ENCODE results near the gene PAM. TPM values are rescaled to one million over a fixed set of nuclear protein-coding genes. Genes with fewer than 3 reads are reported as not detected.
"Not testable (repeated sequence)": the region's sequence is repeated elsewhere in the genome, so short reads cannot be mapped to it uniquely, and the experiment has no call there.

The PAM gene
- total RNA-seq, 1 donor from 2014 or later = 205 TPM

DNA sequence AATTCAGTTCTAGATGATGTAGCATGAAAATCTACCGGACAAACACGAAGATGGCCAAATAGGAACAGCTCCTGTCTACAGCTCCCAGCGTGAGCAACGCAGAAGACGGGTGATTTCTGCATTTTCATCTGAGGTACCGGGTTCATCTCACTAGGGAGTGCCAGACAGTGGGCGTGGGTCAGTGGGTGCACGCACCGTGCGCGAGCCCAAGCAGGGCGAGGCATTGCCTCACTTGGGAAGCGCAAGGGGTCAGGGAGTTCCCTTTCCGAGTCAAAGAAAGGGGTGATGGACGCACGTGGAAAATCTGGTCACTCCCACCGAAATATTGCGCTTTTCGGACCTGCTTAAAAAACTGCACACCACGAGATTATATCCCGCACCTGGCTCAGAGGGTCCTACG lies 291.6 kb downstream of the PAM start:
- not testable (repeated sequence) for DNase-seq (ENCODE audit: low read depth in 2 of 2)

DNA sequence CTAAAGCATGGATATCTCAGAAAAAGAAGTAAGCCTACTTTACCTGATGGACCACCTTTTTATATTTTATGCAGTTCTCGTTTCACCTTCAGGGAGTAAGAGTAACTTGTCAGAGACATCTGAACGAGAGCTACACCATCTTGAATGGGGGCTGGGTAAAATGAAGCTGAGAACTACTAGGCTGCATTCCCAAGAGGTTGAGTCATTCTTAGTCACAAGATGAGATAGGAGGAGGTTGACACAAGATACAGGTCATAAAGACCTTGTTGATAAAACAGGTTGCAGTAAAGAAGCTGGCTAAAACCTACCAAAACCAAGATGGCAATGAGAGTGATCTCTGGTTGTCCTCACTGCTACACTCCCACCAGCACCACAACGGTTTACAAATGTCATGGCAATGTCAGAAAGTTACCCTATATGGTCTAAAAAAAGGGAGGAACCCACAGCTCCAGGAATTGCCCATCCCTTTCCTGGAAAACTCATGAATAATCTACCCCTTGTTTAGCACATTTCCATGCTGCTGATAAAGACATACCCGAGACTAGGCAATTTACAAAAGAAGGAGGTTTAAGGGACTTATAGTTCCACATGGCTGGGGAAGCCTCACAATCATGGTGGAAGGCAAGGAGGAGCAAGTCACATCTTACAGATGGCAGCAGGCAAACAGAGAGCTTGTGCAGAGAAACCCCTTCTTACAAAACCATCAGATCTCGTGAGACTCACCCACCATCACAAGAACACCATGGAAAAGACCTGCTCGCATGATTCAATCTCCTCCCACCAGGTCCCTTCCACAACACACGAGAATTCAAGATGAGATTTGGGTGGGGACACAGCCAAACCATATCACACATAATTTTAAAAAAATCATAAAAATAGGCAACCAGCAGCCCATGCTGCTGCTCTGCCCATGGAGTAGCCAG lies 302.4 kb downstream of the PAM start:
- no peak for DNase-seq (ENCODE audit: low read depth in 2 of 2)

DNA sequence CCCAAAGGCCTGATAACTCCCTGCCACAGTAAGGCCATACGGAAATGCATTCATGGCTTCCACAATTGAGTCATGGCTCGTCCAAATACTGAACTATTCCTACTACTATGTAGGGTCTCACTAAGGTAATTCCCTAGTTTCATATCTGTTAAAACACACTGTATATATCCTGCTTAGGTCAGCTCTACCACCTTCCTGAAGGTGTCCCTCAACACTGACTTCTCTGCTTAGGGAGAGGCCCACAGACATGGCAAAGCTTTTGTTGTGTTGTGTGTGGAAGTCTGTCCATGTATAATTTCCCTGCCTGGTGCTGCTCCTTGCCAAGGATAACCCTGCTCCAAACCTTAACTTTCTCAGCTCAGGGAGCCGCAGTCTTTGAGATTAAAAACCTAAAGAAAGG lies 304.4 kb downstream of the PAM start:
- DNase-seq (ENCODE audit: low read depth in 2 of 2) = peak in 1 of 2 donors; percentile 6

DNA sequence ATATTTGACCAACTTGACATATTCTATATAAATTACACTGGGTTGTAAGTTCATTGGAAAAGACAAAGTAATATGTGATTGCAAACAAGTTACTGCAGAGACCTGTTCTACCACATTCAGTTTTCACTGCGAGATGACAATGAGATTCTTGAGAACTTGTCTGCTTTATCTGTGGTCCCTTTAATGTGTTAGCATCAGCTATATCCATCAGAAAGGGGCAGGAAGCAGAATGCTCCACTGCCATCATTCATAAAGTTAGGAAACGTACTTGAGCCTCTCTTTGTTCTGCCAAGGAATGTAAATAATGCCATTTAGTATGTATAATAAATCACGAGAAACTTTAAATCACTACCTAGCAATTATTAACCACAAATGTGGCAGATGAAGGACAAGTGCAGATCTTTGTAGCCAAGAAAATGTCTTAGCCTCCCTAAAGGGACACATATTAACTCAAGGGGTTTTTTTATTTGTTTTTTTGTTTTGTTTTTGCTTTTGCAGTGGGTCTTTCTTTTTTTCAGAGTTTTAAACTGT lies 305.4 kb downstream of the PAM start:
- no peak for DNase-seq (ENCODE audit: low read depth in 2 of 2)

DNA sequence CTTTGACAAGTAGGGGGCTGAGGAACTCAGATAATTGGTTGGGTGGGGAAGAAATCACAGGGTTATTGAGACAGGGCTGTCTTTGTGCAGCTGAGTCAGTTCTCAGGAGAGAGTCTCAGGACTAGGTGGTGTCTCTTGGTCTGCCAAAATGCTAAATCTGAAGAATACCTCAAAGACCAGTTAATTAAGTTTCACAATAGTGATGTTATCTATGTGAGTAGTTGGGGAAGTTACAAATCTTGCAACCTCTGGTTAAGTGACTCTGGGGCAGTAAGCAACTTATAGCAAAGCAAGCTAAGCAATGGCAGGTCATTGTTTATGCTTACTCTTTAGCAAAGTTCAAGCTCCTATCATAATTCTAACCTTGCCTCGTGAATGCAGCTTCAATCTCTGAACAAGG lies 311.2 kb downstream of the PAM start:
- no peak for DNase-seq (ENCODE audit: low read depth in 2 of 2)

DNA sequence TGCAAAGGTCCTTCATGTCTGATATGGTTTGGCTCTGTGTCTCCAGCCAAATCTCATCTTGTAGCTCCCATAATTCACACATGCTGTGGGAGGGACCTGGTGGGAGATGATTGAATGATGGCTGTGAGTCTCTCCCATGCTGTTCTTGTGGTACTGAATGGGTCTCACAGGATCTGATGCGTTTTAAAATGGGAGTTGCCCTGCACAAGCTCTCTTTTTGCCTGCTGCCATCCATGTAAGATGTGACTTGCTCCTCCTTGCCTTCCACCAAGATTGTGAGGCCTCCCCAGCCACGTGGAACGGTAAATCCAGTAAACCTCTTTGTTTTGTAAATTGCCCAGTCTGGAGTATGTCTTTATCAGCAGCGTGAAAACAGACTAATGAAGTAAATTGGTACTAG lies 318.4 kb downstream of the PAM start:
- DNase-seq (ENCODE audit: low read depth in 2 of 2) = not testable (repeated sequence)

DNA sequence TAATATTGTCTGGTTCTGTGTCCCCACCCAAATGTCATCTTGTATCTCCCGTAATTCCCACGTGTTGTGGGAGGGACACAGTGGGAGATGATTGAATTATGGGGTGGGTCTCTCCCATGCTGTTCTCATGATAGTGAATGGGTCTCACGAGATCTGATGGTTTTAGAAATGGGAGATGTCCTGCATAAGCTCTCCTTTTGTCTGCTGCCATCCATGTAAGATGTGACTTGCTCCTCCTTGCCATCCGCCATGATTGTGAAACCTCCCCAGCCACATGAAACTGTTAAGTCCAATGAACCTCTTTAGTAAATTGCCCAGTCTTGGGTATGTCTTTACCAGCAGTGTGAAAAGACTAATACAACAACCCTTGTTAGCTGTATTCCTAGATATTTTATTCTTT lies 320.3 kb downstream of the PAM start:
- DNase-seq (ENCODE audit: low read depth in 2 of 2) = no peak

All from dermis microvascular lymphatic vessel endothelial cell (primary cell).